HepG2 (cell line): ENCODE measurements around the gene FAM131C. TPM values are rescaled to one million over a fixed set of nuclear protein-coding genes. Genes with fewer than 3 reads are reported as not detected.
"Not testable (repeated sequence)": the region's sequence is repeated elsewhere in the genome, so short reads cannot be mapped to it uniquely, and the experiment has no call there.

Experiments used
- ATAC-seq: fragments of 200-7000 bp; cut with Tn5 transposase; 3 replicates; pipeline ENCODE4 v1.9.1; 2020; ENCODE audit warnings: mild to moderate bottlenecking, moderate library complexity
- BruUV-seq: library from RNA; stranded (reverse); fragments of 400-500 nt; replicated peaks from 2 replicates; lab custom pipeline; 2021; lab: Mats Ljungman, UMichigan
- CTCF ChIA-PET: fragments of 300-600 bp; formaldehyde crosslinking; extraction: SDS; loops from one replicate; lab custom pipeline; 2021; ENCODE audit warnings: low total read pairs, inconsistent platforms, low intra/inter-chr PET ratio; lab: Yijun Ruan, JAX
- POLR2A ChIA-PET: fragments of 350-600 bp; sonication (Branson Sonifier 250); formaldehyde crosslinking; loops from one replicate; lab custom pipeline; 2020; ENCODE audit warnings: antibody characterized with exemption, inconsistent platforms; lab: Yijun Ruan, JAX
- DNase-seq: peaks from one replicate; pipeline ENCODE4 v3.0.0-alpha.2; 2015; ENCODE audit warnings: low spot score
- FAIRE-seq: peaks from 3 replicates; lab custom pipeline; 2011; peaks lifted over from hg19 to GRCh38; lab: Jason Lieb, UNC
- H2AFZ ChIP-seq: one replicate; pipeline ENCODE4 v1.6.1; 2011; ENCODE audit warnings: low read length, inconsistent platforms
- H3K27ac ChIP-seq: fragments of 300-600 bp; 3 replicates; pipeline ENCODE4 v1.8.0; 2011; ENCODE audit warnings: mixed run types, mild to moderate bottlenecking, mixed read lengths, low read length, inconsistent platforms; ENCODE audit not compliant: insufficient read depth; ENCODE audit errors: extremely low read length
- H3K27me3 ChIP-seq, 2 experiments: fragments of 200-600 bp in 1 of 2; 2 replicates in 1 of 2; 3 replicates in 1 of 2; pipeline versions ENCODE4 v1.6.0 to v1.8.0; 2011; ENCODE audit warnings: low read length in 2 of 2, mild to moderate bottlenecking in 2 of 2, moderate library complexity in 2 of 2, inconsistent platforms in 1 of 2; ENCODE audit not compliant: insufficient read depth in 2 of 2, control insufficient read depth in 1 of 2
- H3K36me3 ChIP-seq, 2 experiments: fragments of 200-600 bp in 1 of 2; replicated peaks in 1 of 2; 2 replicates in 1 of 2; 3 replicates in 1 of 2; pipeline versions ENCODE4 v1.5.1 to v1.8.0; 2011; ENCODE audit warnings: low read length in 2 of 2, inconsistent platforms in 1 of 2; ENCODE audit not compliant: insufficient read depth in 2 of 2, control insufficient read depth in 1 of 2
- H3K4me1 ChIP-seq: 2 replicates; pipeline ENCODE4 v1.5.1; 2012; ENCODE audit warnings: low read length, inconsistent platforms; ENCODE audit not compliant: insufficient read depth
- H3K4me2 ChIP-seq: 2 replicates; pipeline ENCODE4 v1.6.0; 2011; ENCODE audit warnings: low read depth, low read length, inconsistent platforms
- H3K4me3 ChIP-seq, 3 experiments: fragments of 200-600 bp in 1 of 3; sonication (generic), shearing (Covaris generic) in 1 of 3; replicated peaks in 1 of 3; 2 replicates each; pipeline ENCODE4 v1.5.1; 2011 to 2016; ENCODE audit warnings: low read length in 3 of 3, inconsistent platforms in 2 of 3, low read depth in 2 of 3, mild to moderate bottlenecking in 2 of 3, control low read depth in 1 of 3, mixed read lengths in 1 of 3; ENCODE audit not compliant: insufficient read depth in 1 of 3
- H3K79me2 ChIP-seq: one replicate; pipeline ENCODE4 v1.6.1; 2011; ENCODE audit warnings: low read length, inconsistent platforms; ENCODE audit not compliant: insufficient read depth
- H3K9ac ChIP-seq: 2 replicates; pipeline ENCODE4 v1.6.0; 2011; ENCODE audit warnings: mild to moderate bottlenecking, low read depth, low read length, inconsistent platforms; ENCODE audit not compliant: insufficient read depth
- H3K9me3 ChIP-seq: 2 replicates; pipeline ENCODE4 v1.5.1; 2012; ENCODE audit warnings: mild to moderate bottlenecking, low read length
- H4K20me1 ChIP-seq: 2 replicates; pipeline ENCODE4 v1.6.0; 2011; ENCODE audit warnings: inconsistent platforms, mild to moderate bottlenecking, low read length, moderate library complexity; ENCODE audit not compliant: insufficient read depth
- MBD4 ChIP-seq: IDR thresholded peaks from 2 replicates; pipeline ENCODE4 v1.6.1; 2012; ENCODE audit warnings: low read length, inconsistent platforms, borderline replicate concordance
- MEIS1 ChIP-seq: sonication (generic); formaldehyde crosslinking; IDR thresholded peaks from 2 replicates; pipeline ENCODE4 v1.9.0; 2021; ENCODE audit warnings: mild to moderate bottlenecking, missing genetic modification reagents, moderate library complexity, borderline replicate concordance
- WGBS: methylation state at CpG from one replicate; pipeline ENCODE4 v1.1.6; 2017; ENCODE audit warnings: low lambda C conversion rate; 5-methylcytosine and 5-hydroxymethylcytosine counted together
- in situ Hi-C: cut with HindIII; loops from 2 replicates; pipeline ENCODE4 v1.10.0; 2017; ENCODE audit warnings: low pct_unique_long_range_greater_than_20kb; ENCODE audit not compliant: extremely low pct_ligation_motif_present
- intact Hi-C: fragments of 100-400 bp; cut with micrococcal nuclease; formaldehyde crosslinking; loops from one replicate; pipeline ENCODE4 v1.10.0; 2022; ENCODE audit not compliant: unreplicated experiment
- polyA plus RNA-seq, 8 experiments: library from polyadenylated mRNA; depleted of rRNA in 3 of 8; stranded (reverse) in 7 of 8; unstranded in 1 of 8; fragments of >200 nt; fragmentation: Illumina TruSeq in 4 of 8; extraction: Trizol in 4 of 8; gene quantifications; 2 replicates each; pipeline versions ENCODE4 v1.2.1 to v1.2.3, GENCODE V29; 2011 to 2016; ENCODE audit warnings: low read depth in 4 of 8, missing spikeins in 1 of 8, mixed read lengths in 1 of 8; ENCODE audit not compliant: insufficient read depth in 1 of 8
- total RNA-seq, 5 experiments: library from RNA; depleted of rRNA; stranded (reverse); fragments of >200 nt; fragmentation: Illumina TruSeq; extraction: Trizol; gene quantifications; 2 replicates each; pipeline ENCODE4 v1.2.3, GENCODE V29; 2016; ENCODE audit warnings: low read depth in 1 of 5

FAM131C gene
- total and polyA plus RNA-seq, 2 of the 13 experiments (the other 11 are each of a cell fraction or from before 2014, with no cell fraction given), result 0.07 TPM; not detected in 1

DNA sequence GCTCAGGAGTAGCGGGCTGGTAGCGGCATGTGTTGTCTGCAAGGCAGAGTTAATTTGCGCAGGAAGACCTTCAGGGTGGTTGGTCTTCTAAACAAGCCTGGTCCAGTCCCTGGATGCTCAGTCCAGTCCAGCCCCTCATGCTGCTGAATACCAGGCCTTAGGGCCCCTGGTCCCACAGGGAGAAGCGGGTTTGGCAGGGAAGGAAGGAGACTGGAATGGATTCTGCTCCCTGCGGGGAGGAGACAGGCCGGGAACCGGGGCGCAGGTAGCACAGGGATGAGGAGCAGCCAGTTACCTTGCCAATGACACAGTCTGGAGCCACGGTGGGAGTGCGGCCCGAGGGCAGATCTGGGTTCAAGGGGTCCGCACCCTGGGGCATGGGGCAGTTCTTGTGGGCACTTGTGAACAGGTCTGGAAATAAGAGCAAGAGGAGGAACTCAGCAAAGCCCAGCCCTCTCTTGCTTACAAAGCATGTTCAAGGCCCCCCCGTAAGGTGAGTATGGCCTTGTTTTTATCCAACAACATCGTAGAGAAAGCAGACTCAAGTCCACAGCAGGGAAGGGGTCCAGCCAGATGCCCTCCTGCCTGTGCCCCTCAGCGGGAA lies 10.1 kb downstream of the FAM131C start (continued):
- TF ChIP-seq MEIS1 (no peak), MBD4 (no peak)

GRCh38 chr1:16062687-16063075 lies 10.8 kb downstream of the FAM131C start:
- in situ Hi-C loops, result not testable (repeated sequence)

GRCh38 chr1:16061989-16062686 lies 11.3 kb downstream of the FAM131C start:
- Histone ChIP-seq H3K4me1 (peaks cover 30% of the 10 kb centered on the region), H3K27me3 (peaks cover 8 to 41% of the 10 kb centered on the region in 2 experiments)
- H3K4me3 ChIP-seq, H3K4me2 ChIP-seq, BruUV-seq, H3K9ac ChIP-seq, H3K79me2 ChIP-seq, POLR2A ChIA-PET, in situ Hi-C loops, H3K36me3 ChIP-seq, ATAC-seq, H3K9me3 ChIP-seq, FAIRE-seq, intact Hi-C loops, CTCF ChIA-PET, H2AFZ ChIP-seq, H4K20me1 ChIP-seq, DNase-seq, H3K27ac ChIP-seq: not testable (repeated sequence)
- 44% methylated on average over 5 of the region's 18 CpGs for WGBS

More at GRCh38 chr1:16062687-16063075, 10.8 kb downstream of the FAM131C start:
- H3K9ac ChIP-seq, BruUV-seq, H3K79me2 ChIP-seq, H3K36me3 ChIP-seq, H3K4me2 ChIP-seq, DNase-seq, H2AFZ ChIP-seq, H3K9me3 ChIP-seq, intact Hi-C loops, FAIRE-seq, H3K4me3 ChIP-seq, POLR2A ChIA-PET, H4K20me1 ChIP-seq, ATAC-seq, CTCF ChIA-PET, H3K27ac ChIP-seq: not testable (repeated sequence)
- Histone ChIP-seq H3K4me1 (peaks cover 30% of the 10 kb centered on the region), H3K27me3 (peaks cover 8 to 41% of the 10 kb centered on the region in 2 experiments)
- 52% methylated on average over 9 of the region's 9 CpGs for WGBS
